Activated CD8-positive, alpha-beta memory T cell treated with anti-CD3 and anti-CD28 coated beads, Interleukin-2, amount 50 U/mL, for 1 hour (primary cell): ENCODE measurements around the gene HCFC1R1.

ENCODE experiments used
- DNase-seq: peaks from one replicate; pipeline ENCODE4 v3.0.0-alpha.2; 2020; ENCODE audit errors: extremely low read depth

Gene HCFC1R1

DNA sequence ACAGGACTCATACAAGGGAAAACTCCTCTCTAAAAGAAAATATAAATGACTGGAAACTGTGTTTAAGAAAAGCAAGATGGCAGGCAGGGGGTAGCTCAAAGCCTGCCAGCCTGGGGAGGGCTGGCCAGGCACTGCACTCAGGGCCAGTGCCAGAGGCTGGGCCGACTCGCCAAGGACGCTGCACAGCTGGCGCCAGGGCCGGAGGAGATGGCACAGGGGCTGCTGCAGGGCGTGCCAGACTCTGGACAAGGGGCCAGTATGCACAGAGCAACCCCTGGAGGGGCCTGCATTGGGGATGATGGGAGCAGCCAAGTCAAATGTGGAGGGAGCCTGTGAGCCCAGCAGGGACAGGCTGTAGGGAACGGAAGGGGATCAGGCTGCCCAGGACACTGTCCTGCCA is 47.5 kb downstream of the HCFC1R1 start:
- DNase-seq, result no peak

DNA sequence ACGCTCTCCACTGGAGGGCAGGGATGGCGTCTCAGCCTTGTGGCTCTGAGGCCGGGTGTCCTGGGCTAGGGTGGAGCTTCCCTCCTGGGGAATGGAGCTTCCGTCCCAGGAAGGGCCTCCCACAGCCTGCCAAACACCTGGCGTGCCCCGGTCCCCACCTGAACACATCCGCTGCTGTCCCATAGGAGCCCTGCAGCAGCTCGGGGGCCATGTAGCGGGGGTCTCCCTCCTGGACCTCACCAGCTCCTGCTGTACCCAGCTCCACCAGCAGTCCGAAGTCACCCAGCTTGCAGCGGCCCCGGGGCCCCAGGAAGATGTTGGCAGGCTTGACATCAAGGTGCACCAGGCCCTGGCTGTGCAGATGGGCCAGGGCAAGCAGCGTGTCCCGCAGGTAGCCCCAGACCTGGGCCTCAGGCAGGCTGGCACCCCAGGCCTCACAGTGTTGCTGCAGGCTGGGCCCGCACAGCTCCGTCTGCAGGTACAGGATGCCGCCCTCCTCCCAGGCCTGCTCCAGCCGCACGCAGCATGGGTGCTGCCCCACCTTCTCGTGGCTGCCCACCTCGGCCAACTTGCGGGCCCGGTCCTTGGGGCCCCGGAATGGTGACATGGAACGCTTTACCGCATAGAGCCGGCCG is 48.5 kb downstream of the HCFC1R1 start:
- DNase-seq, result no peak

DNA sequence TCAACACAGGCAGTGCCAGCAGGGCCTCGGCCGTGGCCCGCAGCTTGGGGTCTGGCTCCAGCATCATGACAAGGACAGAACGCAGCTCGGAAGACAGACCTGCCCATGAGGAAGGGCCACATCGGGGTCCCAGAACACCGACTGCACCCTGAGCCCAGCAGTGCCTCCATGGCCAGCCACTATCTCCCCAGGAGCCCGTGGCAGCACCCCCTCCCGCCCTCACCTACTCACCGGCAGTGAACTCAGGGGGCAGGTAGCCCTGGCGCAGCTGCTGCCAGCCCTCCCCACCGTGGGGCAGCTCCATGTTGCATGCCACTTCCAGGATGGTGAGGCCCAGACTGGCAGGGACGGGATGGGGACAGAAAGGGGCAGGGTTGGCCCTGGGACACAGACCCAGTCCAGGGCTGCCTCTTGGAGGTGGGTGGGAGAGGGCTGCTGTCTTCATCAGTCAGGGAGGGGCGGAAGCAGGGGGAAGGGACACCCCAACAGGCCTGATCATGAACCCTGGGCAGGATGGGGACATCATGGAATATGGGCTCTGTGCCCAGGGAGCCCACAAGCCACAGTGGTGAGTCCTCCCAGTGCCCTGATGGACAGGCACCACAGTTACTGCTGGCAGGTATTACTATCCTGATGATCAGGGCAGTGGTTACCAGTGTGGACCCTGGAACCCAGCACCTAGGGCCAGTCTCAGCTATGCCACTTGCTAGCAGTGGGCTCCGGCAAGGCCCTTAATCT is 49.3 kb downstream of the HCFC1R1 start:
- no peak for DNase-seq

DNA sequence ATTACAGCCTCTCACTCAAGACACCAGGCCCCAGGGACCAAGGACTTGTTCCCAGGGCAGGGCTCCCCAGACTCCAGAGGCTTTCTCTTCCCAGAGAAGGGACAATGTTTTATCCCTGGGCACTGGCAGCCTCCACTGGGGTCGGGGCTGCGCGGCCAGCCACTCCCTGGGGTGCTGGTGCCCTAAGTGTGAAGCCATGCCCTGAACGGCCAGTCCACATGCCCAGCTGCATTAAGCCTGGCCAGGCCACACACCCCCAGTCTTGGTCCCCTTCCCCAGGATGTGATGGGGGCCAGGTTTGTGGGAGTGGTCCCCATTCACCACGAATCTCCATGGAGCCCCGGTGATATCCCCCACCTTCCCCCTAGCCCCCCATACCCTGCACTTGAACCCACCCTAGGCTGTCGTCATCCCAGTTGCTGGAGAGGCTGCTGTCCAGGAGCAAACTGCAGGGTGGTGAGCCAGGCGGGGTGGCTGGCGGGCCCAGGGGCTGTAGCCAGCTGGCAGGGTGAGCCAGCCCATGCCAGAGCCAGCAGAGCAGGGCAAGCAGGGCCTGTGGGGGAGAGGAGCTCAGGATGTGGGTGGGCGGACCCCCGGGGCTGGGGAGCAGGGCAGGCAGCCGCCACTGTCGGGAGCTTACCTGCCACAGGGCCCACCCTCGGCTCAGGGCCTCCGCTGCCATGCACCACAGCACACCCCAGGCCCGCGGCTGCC is 50.0 kb downstream of the HCFC1R1 start:
- no peak for DNase-seq

DNA sequence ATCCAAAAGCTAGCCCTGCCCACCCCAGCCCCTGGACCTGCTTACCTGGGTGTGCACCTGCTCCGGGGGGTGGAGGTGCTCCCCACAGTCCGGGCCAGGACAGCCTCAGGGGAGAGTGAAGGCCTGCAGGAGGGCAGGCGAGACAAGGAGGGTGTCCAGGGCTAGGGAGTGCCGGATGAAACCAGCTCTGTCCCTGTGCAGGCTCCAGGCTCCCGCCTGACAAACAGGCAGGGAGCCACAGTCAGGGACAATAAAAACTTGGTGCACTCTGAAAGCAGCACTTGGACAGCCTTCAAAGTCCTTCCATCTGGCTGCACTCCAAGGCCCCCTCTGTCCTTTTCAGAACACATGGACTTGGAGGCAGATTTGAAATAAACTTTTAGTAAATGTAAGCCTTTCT is 50.6 kb downstream of the HCFC1R1 start:
- DNase-seq, result no peak
